Measurements from ENCODE around the gene AP2A1. TPM values are rescaled to one million over a fixed set of nuclear protein-coding genes. Genes with fewer than 3 reads are reported as not detected.

Gene AP2A1
- total and polyA plus RNA-seq, 9 of the 15 experiments (the other 6 are each of a cell fraction or from before 2014, with no cell fraction given): 0.55 to 150 (median 31.9) TPM

GRCh38 chr19:49809160-49809940 is 42.5 kb downstream of the AP2A1 start (continued):
- TF ChIP-seq ARID4B (CRISPR knock-in tag; IDR thresholded peaks at IDR 0.05): 0 out of 2 replicates have a peak, but pooled peaks have one; percentile 29
- no peak for TF ChIP-seq CREB3 (tag; conservative IDR thresholded peaks at IDR 0.05; ENCODE audit: low read depth)
- TF ChIP-seq CREBBP (IDR thresholded peaks at IDR 0.05; ENCODE audit: low read depth, low read length): no peak
- no peak for TF ChIP-seq HMGN3 (IDR thresholded peaks at IDR 0.05; ENCODE audit: borderline replicate concordance, extremely low read depth, insufficient read length, low read depth, low read length)
- TF ChIP-seq TCF15 (CRISPR knock-in tag; IDR thresholded peaks at IDR 0.05): no peak
- TF ChIP-seq SAFB2 (IDR thresholded peaks at IDR 0.05; ENCODE audit: borderline replicate concordance, low read depth, low read length, severe bottlenecking): no peak
- no peak for TF ChIP-seq KAT7 (CRISPR knock-in tag; IDR thresholded peaks at IDR 0.05; ENCODE audit: borderline replicate concordance)
- no peak for TF ChIP-seq ELF2 (CRISPR knock-in tag; IDR thresholded peaks at IDR 0.05)
- TF ChIP-seq SFPQ (IDR thresholded peaks at IDR 0.05; ENCODE audit: low read depth, low read length): no peak
- TF ChIP-seq FOXM1 (IDR thresholded peaks at IDR 0.05; ENCODE audit: low read depth): no peak
- TF ChIP-seq FOXM1 (CRISPR knock-in tag; IDR thresholded peaks at IDR 0.05; ENCODE audit: low read depth): no peak
- no peak for TF ChIP-seq E2F4 (CRISPR knock-in tag; IDR thresholded peaks at IDR 0.05; ENCODE audit: low read depth)
- TF ChIP-seq DDX20 (tag; IDR thresholded peaks at IDR 0.05; ENCODE audit: low read depth): no peak
